Upper lobe of left lung (tissue), 4 donors: ENCODE data around the gene PTPN5.

Source experiments
- CTCF ChIP-seq, 6 experiments: fragments of 450-650 bp in 4 of 6; fragments of 200-600 bp in 2 of 6; sonication (generic) in 2 of 6; IDR thresholded peaks; one replicate each; pipeline ENCODE4 v1.5.1; 2016 to 2019; ENCODE audit warnings: antibody characterized with exemption in 6 of 6
- POLR2A ChIP-seq, 4 donors: fragments of 450-650 bp; IDR thresholded peaks; one replicate each; pipeline ENCODE4 v1.5.1; 2016 to 2017; ENCODE audit warnings: antibody characterized with exemption in 4 of 4, mild to moderate bottlenecking in 2 of 4
- POLR2AphosphoS5 ChIP-seq, 2 donors: sonication (generic); formaldehyde crosslinking; IDR thresholded peaks; one replicate each; pipeline ENCODE4 v1.5.1; 2017; ENCODE audit warnings: antibody characterized with exemption in 2 of 2

- no peak for TF ChIP-seq POLR2AphosphoS5 (IDR thresholded peaks at IDR 0.05)
- no peak for TF ChIP-seq CTCF (IDR thresholded peaks at IDR 0.05)
- TF ChIP-seq POLR2A (IDR thresholded peaks at IDR 0.05) = no peak
Measured at GRCh38 chr11:18798799-18799469, 7.3 kb upstream of the PTPN5 start.
